Prostate gland (tissue), 2 donors: ENCODE results near the gene TLDC2.

Experiments used
- POLR2A ChIP-seq: fragments of 450-650 bp; IDR thresholded peaks from one replicate; pipeline ENCODE4 v1.6.1; 2016; ENCODE audit warnings: antibody characterized with exemption, mild to moderate bottlenecking
- TF ChIP-seq, protein P1 (sequence below), 4 experiments: fragments of 200-600 bp in 2 of 4; fragments of 450-650 bp in 2 of 4; sonication (generic) in 2 of 4; IDR thresholded peaks; 1 replicate in 3 of 4; 2 replicates in 1 of 4; pipeline ENCODE4 v1.5.1; 2016 to 2019; ENCODE audit warnings: antibody characterized with exemption in 4 of 4, mild to moderate bottlenecking in 2 of 4, moderate library complexity in 2 of 4

DNA sequence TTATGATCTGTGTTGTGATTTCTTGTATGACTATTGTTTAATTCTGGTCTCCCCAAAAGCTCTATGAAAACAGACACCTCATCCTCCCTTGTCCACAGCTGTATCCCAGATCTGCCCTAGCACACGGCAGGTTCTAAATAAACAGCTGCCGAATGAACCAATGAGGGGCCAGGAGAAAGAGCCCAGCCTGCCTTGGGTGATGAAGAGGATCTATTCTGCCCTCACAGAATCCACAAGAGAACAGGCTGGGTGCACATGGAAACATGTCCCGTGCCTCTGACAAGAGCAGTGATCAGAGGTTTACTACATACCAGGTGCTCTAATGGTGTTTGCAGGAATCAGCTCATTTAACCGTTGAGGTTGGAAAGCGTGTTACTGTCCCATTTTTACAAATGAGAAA lies 15.6 kb upstream of the TLDC2 start:
- TF ChIP-seq, protein P1, sequence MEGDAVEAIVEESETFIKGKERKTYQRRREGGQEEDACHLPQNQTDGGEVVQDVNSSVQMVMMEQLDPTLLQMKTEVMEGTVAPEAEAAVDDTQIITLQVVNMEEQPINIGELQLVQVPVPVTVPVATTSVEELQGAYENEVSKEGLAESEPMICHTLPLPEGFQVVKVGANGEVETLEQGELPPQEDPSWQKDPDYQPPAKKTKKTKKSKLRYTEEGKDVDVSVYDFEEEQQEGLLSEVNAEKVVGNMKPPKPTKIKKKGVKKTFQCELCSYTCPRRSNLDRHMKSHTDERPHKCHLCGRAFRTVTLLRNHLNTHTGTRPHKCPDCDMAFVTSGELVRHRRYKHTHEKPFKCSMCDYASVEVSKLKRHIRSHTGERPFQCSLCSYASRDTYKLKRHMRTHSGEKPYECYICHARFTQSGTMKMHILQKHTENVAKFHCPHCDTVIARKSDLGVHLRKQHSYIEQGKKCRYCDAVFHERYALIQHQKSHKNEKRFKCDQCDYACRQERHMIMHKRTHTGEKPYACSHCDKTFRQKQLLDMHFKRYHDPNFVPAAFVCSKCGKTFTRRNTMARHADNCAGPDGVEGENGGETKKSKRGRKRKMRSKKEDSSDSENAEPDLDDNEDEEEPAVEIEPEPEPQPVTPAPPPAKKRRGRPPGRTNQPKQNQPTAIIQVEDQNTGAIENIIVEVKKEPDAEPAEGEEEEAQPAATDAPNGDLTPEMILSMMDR (IDR thresholded peaks at IDR 0.05): no peak
- TF ChIP-seq POLR2A: no peak
